Measurements from ENCODE around the gene ANKRD6. TPM values are rescaled to one million over a fixed set of nuclear protein-coding genes. Genes with fewer than 3 reads are reported as not detected.

ANKRD6 gene
- total RNA-seq, 1 experiment from 2014 or later, result 5.6 TPM

DNA sequence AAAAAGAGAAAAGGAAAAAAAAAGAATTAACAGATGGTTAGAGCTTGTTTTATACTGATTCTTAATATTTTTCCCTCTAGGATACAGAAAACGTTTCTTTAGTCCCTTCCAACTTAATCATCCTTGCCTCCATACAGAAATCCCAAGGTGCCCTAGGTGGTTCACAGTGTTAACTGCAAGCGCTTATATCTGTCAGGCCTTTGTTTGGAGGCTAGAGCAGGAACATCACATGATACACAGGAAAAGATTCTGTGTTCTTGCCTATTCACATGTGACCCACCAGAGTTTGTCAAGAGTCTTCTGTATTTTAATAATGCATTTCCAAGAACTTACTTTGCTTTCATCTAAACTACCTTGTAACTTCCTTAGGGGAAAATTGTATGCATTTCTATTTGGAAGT is 31.3 kb downstream of the ANKRD6 start:
- no peaks in the 10 kb centered on the region for H3K9me3 Mint-ChIP-seq
- no CpG with 5 or more reads among the region's 2 CpGs for WGBS (ENCODE audit: extremely low coverage, insufficient read length, low lambda C conversion rate)

More for the DNA sequence above, 31.3 kb downstream of the ANKRD6 start:
- H2BK12ac ChIP-seq (ENCODE audit: insufficient read length, low read depth, low read length), result no peak overlapping the region
- no peak overlapping the region for H2AFZ ChIP-seq (ENCODE audit: low read length)
- H4K20me1 ChIP-seq (ENCODE audit: control insufficient read depth, insufficient read depth, insufficient read length), result no peaks in the 10 kb centered on the region
- Mint-ChIP-seq H3K36me3 (ENCODE audit: insufficient read depth in 1 of 3, low read depth in 3 of 3) (no peaks in the 10 kb centered on the region), H3K4me1 (peaks cover 4 to 14% of the 10 kb centered on the region in 2 experiments; a peak in 3 of 4 replicates), H3K27ac (no peak overlapping the region), H3K27me3 (ENCODE audit: low read depth) (no peaks in the 10 kb centered on the region; the same call in 1 of the 2 replicates), H3K4me3 (no peak overlapping the region)
- no peak overlapping the region for H3K56ac ChIP-seq (ENCODE audit: insufficient read length, low read depth, low read length)
- H2BK15ac ChIP-seq (ENCODE audit: low read depth, low read length), result no peak overlapping the region
- H3K18ac ChIP-seq (ENCODE audit: insufficient read length, low read depth, low read length), result no peak overlapping the region
- H3K79me1 ChIP-seq (ENCODE audit: insufficient read depth, low read depth, low read length, poor library complexity, severe bottlenecking), result no peaks in the 10 kb centered on the region
- H3K9me3 ChIP-seq (ENCODE audit: control insufficient read depth, low read depth, low read length), result no peaks in the 10 kb centered on the region
- H2BK5ac ChIP-seq (ENCODE audit: insufficient read length, low read length), result no peak overlapping the region
- no peaks in the 10 kb centered on the region for H3K23me2 ChIP-seq (ENCODE audit: insufficient read length, low read depth, low read length, poor library complexity, severe bottlenecking)
- H2BK120ac ChIP-seq (ENCODE audit: low read depth, low read length, poor library complexity, severe bottlenecking), result no peak overlapping the region
- H3K14ac ChIP-seq (ENCODE audit: insufficient read depth, low read length), result no peak overlapping the region
- H4K5ac ChIP-seq (ENCODE audit: insufficient read length, low read depth, low read length), result no peak overlapping the region
- no peak overlapping the region for H4K91ac ChIP-seq (ENCODE audit: insufficient read length, low read depth, low read length)
- H3K79me2 ChIP-seq (ENCODE audit: insufficient read depth, low read length), result no peaks in the 10 kb centered on the region
- no peak overlapping the region for H2AK5ac ChIP-seq (ENCODE audit: insufficient read length, low read length)
- H3K4ac ChIP-seq (ENCODE audit: low read depth, low read length), result no peak overlapping the region
- no peak overlapping the region for H4K8ac ChIP-seq (replicated peaks; ENCODE audit: insufficient read length, low read depth, low read length)
- no peak overlapping the region for H3K4me2 ChIP-seq (ENCODE audit: insufficient read depth, insufficient read length, low read length)
- H3K27me3 ChIP-seq (ENCODE audit: insufficient read depth, low read length), result no peaks in the 10 kb centered on the region
- H3K4me1 ChIP-seq (ENCODE audit: insufficient read depth, low read length), result no peaks in the 10 kb centered on the region
- no peak overlapping the region for H3K9ac ChIP-seq (ENCODE audit: extremely low read depth, insufficient read length, low read length)
- H3K27ac ChIP-seq (ENCODE audit: insufficient read length, low read depth, low read length), result no peak overlapping the region
- TF ChIP-seq, protein P1, sequence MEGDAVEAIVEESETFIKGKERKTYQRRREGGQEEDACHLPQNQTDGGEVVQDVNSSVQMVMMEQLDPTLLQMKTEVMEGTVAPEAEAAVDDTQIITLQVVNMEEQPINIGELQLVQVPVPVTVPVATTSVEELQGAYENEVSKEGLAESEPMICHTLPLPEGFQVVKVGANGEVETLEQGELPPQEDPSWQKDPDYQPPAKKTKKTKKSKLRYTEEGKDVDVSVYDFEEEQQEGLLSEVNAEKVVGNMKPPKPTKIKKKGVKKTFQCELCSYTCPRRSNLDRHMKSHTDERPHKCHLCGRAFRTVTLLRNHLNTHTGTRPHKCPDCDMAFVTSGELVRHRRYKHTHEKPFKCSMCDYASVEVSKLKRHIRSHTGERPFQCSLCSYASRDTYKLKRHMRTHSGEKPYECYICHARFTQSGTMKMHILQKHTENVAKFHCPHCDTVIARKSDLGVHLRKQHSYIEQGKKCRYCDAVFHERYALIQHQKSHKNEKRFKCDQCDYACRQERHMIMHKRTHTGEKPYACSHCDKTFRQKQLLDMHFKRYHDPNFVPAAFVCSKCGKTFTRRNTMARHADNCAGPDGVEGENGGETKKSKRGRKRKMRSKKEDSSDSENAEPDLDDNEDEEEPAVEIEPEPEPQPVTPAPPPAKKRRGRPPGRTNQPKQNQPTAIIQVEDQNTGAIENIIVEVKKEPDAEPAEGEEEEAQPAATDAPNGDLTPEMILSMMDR (conservative IDR thresholded peaks at IDR 0.05), result no peak
- H3K23ac ChIP-seq (ENCODE audit: insufficient read length, low read depth, low read length), result no peak overlapping the region
- H2BK20ac ChIP-seq (ENCODE audit: low read depth, low read length, poor library complexity, severe bottlenecking), result no peak overlapping the region
- no peak overlapping the region for H3T11ph ChIP-seq (ENCODE audit: low read length)
- no peak for DNase-seq
